GM18505 (cell line): ENCODE data around the gene TOMM20.
"Not testable (repeated sequence)": the region's sequence is repeated elsewhere in the genome, so short reads cannot be mapped to it uniquely, and the experiment has no call there.

Experiments used
- ATAC-seq: cut with Tn5 transposase; IDR thresholded peaks from one replicate; pipeline ENCODE4 v1.9.1; 2021; ENCODE audit not compliant: unreplicated experiment
- POLR2A ChIP-seq: IDR thresholded peaks from 4 replicates; pipeline ENCODE4 v1.6.1; 2011; ENCODE audit warnings: borderline replicate concordance; ENCODE audit not compliant: insufficient read depth, insufficient read length; ENCODE audit errors: extremely low read depth

The TOMM20 gene

GRCh38 chr1:235105051-235106043 is 23.3 kb downstream of the TOMM20 start:
- ATAC-seq, result peak; percentile 68
- TF ChIP-seq POLR2A, result no peak

GRCh38 chr1:235102993-235103411 is 25.6 kb downstream of the TOMM20 start:
- TF ChIP-seq POLR2A, result no peak
- ATAC-seq, result no peak

- TF ChIP-seq POLR2A, result no peak
- no peak for ATAC-seq
These were observed 26.4 kb downstream of the TOMM20 start for GRCh38 chr1:235102259-235102582.

- no peak for TF ChIP-seq POLR2A
- no peak for ATAC-seq
These were observed 26.9 kb downstream of the TOMM20 start for GRCh38 chr1:235101558-235102258.

- no peak for TF ChIP-seq POLR2A
- ATAC-seq, result no peak
These were observed 28.4 kb downstream of the TOMM20 start for GRCh38 chr1:235100194-235100772.

GRCh38 chr1:235098991-235099390 is 29.6 kb downstream of the TOMM20 start:
- ATAC-seq, result no peak
- TF ChIP-seq POLR2A, result no peak

GRCh38 chr1:235098547-235098946 is 30.1 kb downstream of the TOMM20 start:
- no peak for TF ChIP-seq POLR2A
- no peak for ATAC-seq

- not testable (repeated sequence) for ATAC-seq
These were observed 31.1 kb downstream of the TOMM20 start for GRCh38 chr1:235097501-235097900.

- TF ChIP-seq POLR2A, result no peak
- ATAC-seq, result no peak
These were observed 32.6 kb downstream of the TOMM20 start for GRCh38 chr1:235095938-235096562.

- ATAC-seq, result peak; percentile 70
These were observed 34.7 kb downstream of the TOMM20 start for GRCh38 chr1:235093696-235094592.

GRCh38 chr1:235093013-235093695 is 35.5 kb downstream of the TOMM20 start:
- no peak for ATAC-seq
- TF ChIP-seq POLR2A, result no peak

More at GRCh38 chr1:235093696-235094592, 34.7 kb downstream of the TOMM20 start:
- TF ChIP-seq POLR2A, result no peak

GRCh38 chr1:235092415-235092814 is 36.2 kb downstream of the TOMM20 start:
- ATAC-seq, result not testable (repeated sequence)

- ATAC-seq, result not testable (repeated sequence)
These were observed 36.6 kb downstream of the TOMM20 start for GRCh38 chr1:235092045-235092406.

GRCh38 chr1:235091319-235092044 is 37.2 kb downstream of the TOMM20 start:
- ATAC-seq, result not testable (repeated sequence)
